DMS153 treated with DMSO at 0.1 percent for 48 hours (cell line): Measurements from ENCODE around the gene RGCC.

Experiments
- DNase-seq: peaks from one replicate; lab custom pipeline; 2025; ENCODE audit not compliant: unreplicated experiment; lab: John Stamatoyannopoulos, UW

RGCC gene

GRCh38 chr13:41452462-41452861 lies 4.9 kb upstream of the RGCC start:
- no peak for DNase-seq

DNA sequence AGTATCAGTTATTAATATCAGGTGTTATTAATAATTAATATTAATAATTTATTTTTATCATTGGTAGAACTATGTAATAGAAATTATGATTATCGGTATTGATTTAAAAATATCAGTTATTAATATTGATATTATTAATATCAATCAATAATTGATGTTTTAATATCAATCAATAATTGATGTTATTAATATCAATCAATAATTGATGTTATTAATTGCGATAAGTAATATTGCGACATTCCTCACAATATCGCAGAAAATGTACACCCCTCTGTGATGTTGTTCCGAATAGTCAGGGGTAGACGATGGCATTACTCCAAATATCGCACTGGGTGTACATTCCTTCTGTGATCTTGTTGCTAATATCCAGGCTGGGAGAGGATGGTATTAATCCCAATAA lies 3.7 kb upstream of the RGCC start:
- no peak for DNase-seq

- DNase-seq = no peak
Measured at GRCh38 chr13:41454170-41454569, 3.2 kb upstream of the RGCC start.

- DNase-seq = no peak
Measured at GRCh38 chr13:41455725-41456419, 1.5 kb upstream of the RGCC start.

DNA sequence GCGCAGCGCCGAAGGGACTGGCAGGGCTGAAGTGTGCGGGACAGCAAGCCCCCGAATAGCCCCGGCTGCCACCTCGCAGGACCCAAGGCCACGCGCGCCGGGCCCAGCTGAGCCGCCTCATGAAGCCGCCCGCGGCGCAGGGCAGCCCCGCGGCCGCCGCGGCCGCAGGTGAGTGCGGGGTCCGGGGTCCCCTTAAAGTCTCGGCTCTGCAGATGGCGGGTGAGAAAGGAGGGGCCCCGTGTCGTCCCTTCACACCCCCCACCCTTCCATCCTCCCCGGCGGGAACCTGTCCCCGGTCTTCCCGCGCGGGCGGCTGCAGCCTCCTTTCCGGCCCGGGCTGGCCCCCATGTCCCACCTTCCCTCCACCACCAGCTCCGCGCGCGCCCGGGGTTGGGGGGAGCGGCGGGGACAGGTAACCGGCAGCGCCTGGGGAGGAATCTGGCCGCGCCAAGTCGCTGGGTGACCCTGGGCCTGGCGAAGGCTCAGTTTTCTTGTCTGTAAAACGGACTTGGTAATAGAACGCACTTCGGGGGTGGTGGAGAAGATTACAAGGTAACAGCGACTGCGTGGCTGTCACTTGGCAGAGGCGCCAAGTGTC lies 338 bp downstream of the RGCC start:
- no peak for DNase-seq

- no peak for DNase-seq
Measured at GRCh38 chr13:41458187-41458760, 924 bp downstream of the RGCC start.

- no peak for DNase-seq
Measured at GRCh38 chr13:41458761-41459431, 1.5 kb downstream of the RGCC start.

DNA sequence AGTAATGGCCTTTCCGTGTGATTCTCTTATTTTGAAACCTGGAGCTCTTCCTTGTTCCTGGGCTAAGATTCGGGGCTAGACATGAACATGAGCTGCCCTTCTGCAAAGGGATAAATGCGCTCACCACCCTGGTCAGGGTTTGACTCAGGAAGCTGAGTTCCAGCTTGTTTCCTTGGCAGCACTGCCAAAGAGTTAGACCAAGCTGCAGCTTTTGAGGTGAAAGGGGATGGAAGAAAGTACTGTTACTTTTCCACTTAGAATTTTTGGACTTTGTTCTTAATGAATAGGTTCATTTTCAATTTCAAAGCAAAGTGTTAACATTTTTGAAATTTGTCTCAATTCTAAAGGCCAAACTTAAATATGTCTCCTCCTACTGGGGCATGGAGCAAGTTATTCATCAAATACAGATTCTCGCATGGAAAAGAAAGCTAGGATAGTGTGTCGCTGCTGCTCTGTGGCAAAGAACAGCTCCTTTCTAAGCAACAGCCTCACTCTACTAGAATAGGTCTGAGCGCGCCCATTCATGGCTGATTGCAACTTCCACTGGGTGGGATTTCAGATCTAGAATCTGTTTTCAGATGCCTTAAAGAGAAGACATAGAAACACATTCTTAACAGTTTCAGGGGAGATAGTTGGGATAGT lies 2.2 kb downstream of the RGCC start:
- DNase-seq = no peak

DNA sequence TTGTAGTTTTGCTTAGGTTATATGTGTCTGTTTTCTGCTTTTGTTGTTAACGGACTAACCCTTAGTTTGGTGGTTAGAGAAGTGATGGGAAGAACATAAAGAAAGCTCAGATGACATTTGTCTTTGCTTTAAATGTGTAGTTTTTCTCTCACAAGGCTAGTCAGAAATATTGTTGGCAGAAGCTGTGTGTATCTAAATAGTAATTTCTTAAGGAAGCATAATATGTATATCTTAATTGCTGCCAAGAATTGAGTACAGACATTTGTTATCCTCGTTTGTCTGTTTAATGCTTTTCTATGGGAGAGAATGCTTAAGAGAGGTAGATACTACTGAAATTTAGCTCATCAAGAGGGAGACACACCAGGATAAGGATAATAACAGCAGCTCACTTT lies 2.7 kb downstream of the RGCC start:
- DNase-seq = no peak

DNA sequence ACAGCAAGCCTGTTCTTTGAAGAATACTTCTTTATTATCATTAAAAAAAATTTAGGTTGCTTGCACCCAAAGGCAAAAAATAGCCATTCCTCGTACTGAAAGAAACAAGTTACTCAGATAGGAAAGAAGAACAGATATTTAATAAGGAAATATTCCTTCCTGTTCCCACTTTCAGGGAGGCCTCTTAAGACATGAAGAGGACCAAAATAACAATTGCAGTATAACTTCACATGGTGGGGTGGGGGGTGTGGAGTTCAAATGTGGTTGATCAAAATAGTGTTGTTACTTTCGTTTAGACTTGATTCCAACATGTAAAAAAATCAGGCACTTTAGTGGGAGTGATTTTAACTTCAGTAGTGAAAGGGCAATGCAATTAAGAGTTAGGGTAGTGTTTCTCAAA lies 3.6 kb downstream of the RGCC start:
- no peak for DNase-seq

DNA sequence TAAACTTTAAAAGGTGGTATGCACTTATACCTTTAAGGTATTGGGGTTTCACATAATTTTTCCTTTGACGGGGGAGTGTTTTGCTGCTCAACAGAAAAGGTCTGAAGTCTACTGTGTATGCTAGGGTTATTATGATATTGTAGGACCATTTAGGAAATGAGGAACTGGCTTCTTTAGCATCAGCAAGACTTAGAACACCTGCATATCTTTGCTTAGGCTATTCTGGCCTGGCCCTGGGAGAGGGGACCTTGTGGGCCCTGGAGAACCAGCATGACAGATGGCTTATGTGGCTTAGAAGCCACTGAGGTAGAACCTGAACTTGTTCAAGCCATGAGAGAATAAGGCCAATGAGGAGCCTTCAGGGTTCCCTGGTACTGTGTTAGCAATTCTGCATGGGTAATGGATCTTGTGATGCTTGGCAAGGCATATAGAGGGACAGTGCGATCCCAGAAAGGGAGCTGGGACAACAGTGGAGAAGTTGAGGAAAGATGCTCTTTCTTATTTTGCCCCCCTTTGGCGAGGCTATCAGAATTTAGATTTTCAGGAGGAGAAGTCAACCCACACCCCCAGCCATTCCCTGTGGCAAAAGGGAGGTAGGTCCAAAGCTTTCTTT lies 4.3 kb downstream of the RGCC start:
- DNase-seq = no peak

- DNase-seq = no peak
Measured at GRCh38 chr13:41462427-41462826, 5.1 kb downstream of the RGCC start.

GRCh38 chr13:41463838-41464602 lies 6.7 kb downstream of the RGCC start:
- DNase-seq = no peak

DNA sequence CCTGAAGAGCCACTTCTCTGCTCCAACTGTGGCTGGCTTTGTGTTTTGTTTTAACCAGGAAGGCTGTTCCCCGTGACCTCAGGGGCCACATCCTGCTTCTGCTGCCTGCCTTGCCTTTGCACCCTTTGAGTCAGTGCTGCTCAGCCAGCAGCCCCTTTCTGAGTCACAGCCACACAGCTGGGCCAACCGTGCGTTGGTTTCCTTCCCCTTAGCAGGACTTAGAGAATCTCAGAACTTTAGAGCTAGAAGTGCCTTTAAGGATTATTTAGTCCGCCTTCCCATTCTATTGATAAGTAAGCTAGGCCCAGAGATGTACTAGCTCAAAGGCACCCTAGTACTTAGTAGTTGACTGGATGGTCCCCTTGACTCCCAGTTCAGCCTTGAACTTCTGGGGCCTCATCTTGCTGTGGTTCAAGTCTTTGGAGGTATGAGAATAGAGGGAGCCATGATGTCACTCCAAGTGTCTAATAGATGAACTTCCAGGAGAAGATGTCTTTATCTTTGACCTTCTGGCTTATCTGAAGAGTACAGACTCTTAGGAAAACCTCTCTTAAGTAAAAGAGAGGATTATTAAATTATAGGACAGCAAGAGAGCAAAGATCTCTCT lies 8.0 kb downstream of the RGCC start:
- DNase-seq = no peak

- no peak for DNase-seq
Measured at GRCh38 chr13:41465898-41466320, 8.6 kb downstream of the RGCC start.

GRCh38 chr13:41467425-41467945 lies 10.1 kb downstream of the RGCC start:
- DNase-seq = no peak

GRCh38 chr13:41468631-41469030 lies 11.3 kb downstream of the RGCC start:
- no peak for DNase-seq

DNA sequence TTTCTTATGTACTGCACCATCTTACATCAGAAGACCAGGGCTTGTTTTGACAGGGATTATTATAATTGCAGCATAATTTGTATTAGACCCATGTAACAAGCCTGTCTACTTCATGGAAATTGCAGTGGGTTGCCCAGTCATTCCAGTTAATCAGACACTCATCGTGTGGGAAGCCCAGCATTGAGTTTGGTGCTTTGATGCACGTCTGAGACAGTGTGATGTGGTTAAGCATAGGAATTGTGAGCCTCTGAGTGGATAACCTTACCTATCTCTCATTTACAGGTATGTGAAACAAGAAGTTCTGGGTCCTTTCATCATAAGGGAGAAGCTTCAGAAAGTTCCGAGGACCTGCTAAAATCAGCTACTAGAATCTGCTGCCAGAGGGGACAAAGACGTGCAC lies 12.8 kb downstream of the RGCC start:
- DNase-seq = no peak

DNA sequence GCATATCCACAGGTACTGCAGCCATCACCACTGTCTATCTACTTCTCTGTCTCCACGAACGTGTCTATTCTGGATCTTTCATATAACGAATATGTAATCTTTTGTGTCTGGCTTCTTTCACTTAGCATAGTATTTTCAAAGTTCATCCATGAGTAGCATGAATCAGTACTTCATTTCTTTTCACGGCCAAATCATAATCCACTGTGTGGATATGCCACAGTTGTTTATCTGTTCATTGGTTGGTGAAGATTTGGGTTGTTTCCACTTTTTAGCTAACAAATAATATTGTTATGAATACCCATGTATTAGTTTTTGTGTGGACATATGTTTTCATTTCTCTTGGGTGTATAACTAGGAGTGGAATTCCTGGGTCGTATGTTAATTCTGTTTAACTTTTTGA lies 14.4 kb downstream of the RGCC start:
- no peak for DNase-seq

- no peak for DNase-seq
Measured at GRCh38 chr13:41487222-41487621, 29.9 kb downstream of the RGCC start.
